ENCODE data around the gene RBBP8NL. TPM values are rescaled to one million over a fixed set of nuclear protein-coding genes. Genes with fewer than 3 reads are reported as not detected.

The RBBP8NL gene
- total RNA-seq, 1 experiment from 2014 or later, result 14.0 TPM

GRCh38 chr20:62425281-62426058, 1.9 kb downstream of the RBBP8NL start:
- ChIA-PET CTCF (interaction anchor here (0.5 to 0.7 kb wide), 3 partner anchors 26 to 197 kb away, joined by 3 read pairs; no protein-coding TSS in a partner anchor), POLR2A (ENCODE audit: unreplicated experiment) (interaction anchor here (0.5 kb wide), 1 partner anchor 612 kb away, joined by 4 read pairs; no protein-coding TSS in a partner anchor)
- Histone ChIP-seq H3K4me1 (replicated peaks; ENCODE audit: insufficient read depth) (peaks cover 42% of the 10 kb centered on the region), H3K4me2 (no peak overlapping the region), H3K4me3 (no peak overlapping the region), H3K36me3 (ENCODE audit: low read depth) (no peaks in the 10 kb centered on the region), H2AFZ (no peak overlapping the region), H3F3A (ENCODE audit: insufficient read depth, low read depth) (peaks cover 26% of the 10 kb centered on the region; the same call in 1 of the 2 replicates), H3K27me3 (ENCODE audit: insufficient read depth, low read depth) (no peaks in the 10 kb centered on the region), H3K9me3 (ENCODE audit: insufficient read depth, low read depth) (no peaks in the 10 kb centered on the region), H3K79me2 (ENCODE audit: low read depth) (no peaks in the 10 kb centered on the region; the same call in 1 of the 2 replicates), H4K20me1 (ENCODE audit: insufficient read depth) (0 out of 2 replicates have a peak, but pooled peaks cover 3% of the 10 kb centered on the region), H3K27ac (no peak overlapping the region), H3K9me2 (ENCODE audit: insufficient read depth) (no peaks in the 10 kb centered on the region)
- TF ChIP-seq, protein P1, sequence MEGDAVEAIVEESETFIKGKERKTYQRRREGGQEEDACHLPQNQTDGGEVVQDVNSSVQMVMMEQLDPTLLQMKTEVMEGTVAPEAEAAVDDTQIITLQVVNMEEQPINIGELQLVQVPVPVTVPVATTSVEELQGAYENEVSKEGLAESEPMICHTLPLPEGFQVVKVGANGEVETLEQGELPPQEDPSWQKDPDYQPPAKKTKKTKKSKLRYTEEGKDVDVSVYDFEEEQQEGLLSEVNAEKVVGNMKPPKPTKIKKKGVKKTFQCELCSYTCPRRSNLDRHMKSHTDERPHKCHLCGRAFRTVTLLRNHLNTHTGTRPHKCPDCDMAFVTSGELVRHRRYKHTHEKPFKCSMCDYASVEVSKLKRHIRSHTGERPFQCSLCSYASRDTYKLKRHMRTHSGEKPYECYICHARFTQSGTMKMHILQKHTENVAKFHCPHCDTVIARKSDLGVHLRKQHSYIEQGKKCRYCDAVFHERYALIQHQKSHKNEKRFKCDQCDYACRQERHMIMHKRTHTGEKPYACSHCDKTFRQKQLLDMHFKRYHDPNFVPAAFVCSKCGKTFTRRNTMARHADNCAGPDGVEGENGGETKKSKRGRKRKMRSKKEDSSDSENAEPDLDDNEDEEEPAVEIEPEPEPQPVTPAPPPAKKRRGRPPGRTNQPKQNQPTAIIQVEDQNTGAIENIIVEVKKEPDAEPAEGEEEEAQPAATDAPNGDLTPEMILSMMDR (conservative IDR thresholded peaks at IDR 0.05), result no peak
- no peak for TF ChIP-seq EZH2 (IDR thresholded peaks at IDR 0.05; ENCODE audit: low read depth)
- BruUV-seq (replicated peaks), result no TSS peak
- intact Hi-C loops (cut with micrococcal nuclease; ENCODE audit: unreplicated experiment), result loop anchor here (5.0 kb wide), 2 partner anchors 197 to 367 kb away; no protein-coding TSS in a partner anchor
- DNase-seq, result no peak

DNA sequence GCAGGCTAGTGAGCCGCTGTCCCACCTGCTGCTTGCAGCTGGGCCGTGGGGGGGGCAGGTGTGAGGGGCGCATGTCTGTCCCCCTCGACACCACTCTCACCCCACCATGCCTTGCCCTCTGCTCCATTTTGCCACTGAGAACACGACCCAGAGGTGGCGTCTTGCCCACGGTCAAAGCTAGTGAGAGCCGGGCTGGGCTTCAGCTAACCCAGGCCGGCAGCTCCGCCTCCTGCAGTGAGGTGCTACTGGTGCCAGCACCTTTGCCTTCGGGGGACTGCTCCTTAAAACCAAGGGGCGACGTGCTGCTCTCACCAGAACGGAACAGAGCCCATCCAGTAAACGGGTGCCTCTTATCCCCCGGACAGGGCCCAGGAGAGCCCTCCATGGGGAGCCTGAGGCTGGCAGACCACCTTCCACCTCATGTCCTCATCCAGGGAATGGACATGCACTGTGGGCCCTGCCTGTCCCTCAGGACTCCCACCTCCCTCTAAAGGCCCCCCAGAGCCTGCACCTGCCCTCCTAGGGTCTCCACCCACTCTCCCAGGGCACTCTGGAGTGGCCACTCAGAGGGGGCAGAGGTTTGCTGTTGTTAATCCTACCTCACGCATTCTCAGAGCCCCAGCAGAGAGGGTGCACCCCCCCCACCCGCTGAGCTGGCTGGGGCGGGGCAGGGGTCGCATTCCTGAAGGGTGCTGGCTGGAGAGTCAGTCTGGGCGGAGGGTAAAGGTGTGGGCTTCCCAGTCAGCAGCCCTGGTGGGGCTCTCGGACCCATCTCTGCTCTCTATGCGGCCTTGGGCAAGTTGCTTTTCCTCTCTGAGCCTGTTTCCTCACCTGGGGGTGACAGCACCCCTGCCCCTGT, 2.9 kb downstream of the RBBP8NL start:
- H3K4me3 ChIP-seq, result no peak overlapping the region
- BruUV-seq (replicated peaks), result no TSS peak
- no peaks in the 10 kb centered on the region for H3K9me2 ChIP-seq (ENCODE audit: insufficient read depth)
- H4K20me1 ChIP-seq (ENCODE audit: insufficient read depth), result 0 out of 2 replicates have a peak, but pooled peaks cover 3% of the 10 kb centered on the region
- no peaks in the 10 kb centered on the region; the same call in 1 of the 2 replicates for H3K79me2 ChIP-seq (ENCODE audit: low read depth)
- no peak overlapping the region for H3K27ac ChIP-seq
- no peak for TF ChIP-seq EZH2 (IDR thresholded peaks at IDR 0.05; ENCODE audit: low read depth)
- TF ChIP-seq, protein P1 (conservative IDR thresholded peaks at IDR 0.05), result no peak
- H3K4me1 ChIP-seq (replicated peaks; ENCODE audit: insufficient read depth), result peaks cover 42% of the 10 kb centered on the region
- intact Hi-C loops (cut with micrococcal nuclease; ENCODE audit: unreplicated experiment), result loop anchor here (5.0 kb wide), 2 partner anchors 198 to 368 kb away; no protein-coding TSS in a partner anchor
- ChIA-PET POLR2A (ENCODE audit: unreplicated experiment) (interaction anchor here (0.6 kb wide), 1 partner anchor 115 kb away, joined by 4 read pairs; no protein-coding TSS in a partner anchor), CTCF (interaction anchor here (0.5 to 0.7 kb wide), 3 partner anchors 25 to 198 kb away, joined by 3 read pairs; no protein-coding TSS in a partner anchor)
- no peaks in the 10 kb centered on the region for H3K36me3 ChIP-seq (ENCODE audit: low read depth)
- H3F3A ChIP-seq (ENCODE audit: insufficient read depth, low read depth), result peaks cover 28% of the 10 kb centered on the region; the same call in 1 of the 2 replicates
- H3K9me3 ChIP-seq (ENCODE audit: insufficient read depth, low read depth), result no peaks in the 10 kb centered on the region
- DNase-seq, result peak in 1 of 2 experiments; percentile 35
- H3K27me3 ChIP-seq (ENCODE audit: insufficient read depth, low read depth), result no peaks in the 10 kb centered on the region
- H2AFZ ChIP-seq, result no peak overlapping the region
- H3K4me2 ChIP-seq, result peak overlapping the region; percentile 35

DNA sequence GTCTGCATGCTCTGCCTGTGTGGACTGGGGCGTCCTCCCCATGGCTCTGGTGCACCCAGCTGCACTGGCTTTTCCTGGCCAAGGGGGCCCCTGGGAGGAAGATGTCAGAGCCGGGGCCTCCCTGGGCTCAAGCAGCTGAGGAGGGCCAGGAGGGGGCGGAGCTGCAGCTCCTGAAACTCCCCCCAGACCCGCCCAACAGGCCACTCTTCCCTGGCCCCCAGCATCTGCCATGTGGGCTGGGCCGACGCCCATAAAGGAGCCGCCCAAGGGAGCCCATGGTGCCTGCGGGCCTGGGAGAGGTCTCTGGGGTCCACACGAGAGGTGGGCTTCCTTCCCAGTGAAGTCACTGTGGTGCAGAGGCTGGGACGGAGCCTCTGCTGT, 4.0 kb downstream of the RBBP8NL start:
- ChIA-PET POLR2A (ENCODE audit: unreplicated experiment) (no interaction called here), CTCF (interaction anchor here (0.6 kb wide), 1 partner anchor 100 kb away, joined by 14 read pairs; no protein-coding TSS in a partner anchor)
- Histone ChIP-seq H3F3A (ENCODE audit: insufficient read depth, low read depth) (peaks cover 29% of the 10 kb centered on the region; the same call in 1 of the 2 replicates), H3K4me3 (no peak overlapping the region), H2AFZ (no peak overlapping the region), H3K27me3 (ENCODE audit: insufficient read depth, low read depth) (no peaks in the 10 kb centered on the region), H3K79me2 (ENCODE audit: low read depth) (no peaks in the 10 kb centered on the region; the same call in 1 of the 2 replicates), H3K9me3 (ENCODE audit: insufficient read depth, low read depth) (no peaks in the 10 kb centered on the region), H4K20me1 (ENCODE audit: insufficient read depth) (0 out of 2 replicates have a peak, but pooled peaks cover 3% of the 10 kb centered on the region), H3K4me2 (no peak overlapping the region), H3K4me1 (replicated peaks; ENCODE audit: insufficient read depth) (peaks cover 37% of the 10 kb centered on the region), H3K27ac (no peak overlapping the region), H3K9me2 (ENCODE audit: insufficient read depth) (no peaks in the 10 kb centered on the region), H3K36me3 (ENCODE audit: low read depth) (no peaks in the 10 kb centered on the region)
- DNase-seq, result no peak
- no peak for TF ChIP-seq EZH2 (IDR thresholded peaks at IDR 0.05; ENCODE audit: low read depth)
- TF ChIP-seq, protein P1 (conservative IDR thresholded peaks at IDR 0.05), result no peak
- intact Hi-C loops (cut with micrococcal nuclease; ENCODE audit: unreplicated experiment), result no loop called here
- no TSS peak for BruUV-seq (replicated peaks)

Measured in PC-9 (cell line).